GM12878 (cell line): ENCODE measurements around the gene KCNJ10. TPM values are rescaled to one million over a fixed set of nuclear protein-coding genes. Genes with fewer than 3 reads are reported as not detected.

Experiments
- ATAC-seq: fragments of 200-7000 bp; cut with Tn5 transposase; 3 replicates; pipeline ENCODE4 v1.9.1; 2020; ENCODE audit warnings: mild to moderate bottlenecking, moderate library complexity
- BruUV-seq: library from RNA; stranded (reverse); fragments of 400-500 nt; replicated peaks from 2 replicates; lab custom pipeline; 2021; lab: Mats Ljungman, UMichigan
- CTCF ChIA-PET: fragments of 300-600 bp; sonication (Branson Sonifier 250); formaldehyde crosslinking; extraction: SDS; loops from one replicate; lab custom pipeline; 2021; ENCODE audit warnings: inconsistent platforms; lab: Yijun Ruan, JAX
- POLR2A ChIA-PET: fragments of 350-600 bp; formaldehyde crosslinking; extraction: SDS; loops from one replicate; lab custom pipeline; 2021; ENCODE audit warnings: inconsistent platforms; lab: Charles Lee
- RAD21 ChIA-PET: fragments of 300-600 bp; sonication (Branson Sonifier 250); formaldehyde crosslinking; loops from one replicate; lab custom pipeline; 2023; ENCODE audit warnings: antibody characterized with exemption; ENCODE audit not compliant: unreplicated experiment; lab: Charles Lee
- SMC1A ChIA-PET: fragments of 300-600 bp; sonication (Branson Sonifier 250); formaldehyde crosslinking; loops from one replicate; lab custom pipeline; 2023; ENCODE audit not compliant: unreplicated experiment, uncharacterized antibody; lab: Charles Lee
- DNase-seq: peaks from one replicate; pipeline ENCODE4 v3.0.0-alpha.2; 2011; ENCODE audit warnings: low read depth, low spot score
- FAIRE-seq: peaks from 3 replicates; lab custom pipeline; 2011; peaks lifted over from hg19 to GRCh38; lab: Jason Lieb, UNC
- H2AFZ ChIP-seq: 2 replicates; pipeline ENCODE4 v1.6.0; 2011; ENCODE audit warnings: low read depth, low read length, control low read depth; ENCODE audit not compliant: control insufficient read depth
- H3K27ac ChIP-seq: 2 replicates; pipeline ENCODE4 v1.5.1; 2011; ENCODE audit warnings: control low read depth; ENCODE audit not compliant: control insufficient read depth, insufficient read depth
- H3K27me3 ChIP-seq, 2 experiments: replicated peaks in 1 of 2; 2 replicates each; pipeline versions ENCODE4 v1.6.0 to v1.6.1; 2011; ENCODE audit warnings: low read length in 1 of 2; ENCODE audit not compliant: control insufficient read depth in 2 of 2, insufficient read depth in 2 of 2
- H3K36me3 ChIP-seq, 2 experiments: 2 replicates each; pipeline ENCODE4 v1.5.1; 2011; ENCODE audit warnings: low read length in 1 of 2; ENCODE audit not compliant: control insufficient read depth in 2 of 2, insufficient read depth in 2 of 2
- H3K4me1 ChIP-seq: 2 replicates; pipeline ENCODE4 v1.6.1; 2011; ENCODE audit warnings: mild to moderate bottlenecking, low read length, moderate library complexity, mixed read lengths; ENCODE audit not compliant: control insufficient read depth, insufficient read depth
- H3K4me2 ChIP-seq: 2 replicates; pipeline ENCODE4 v1.6.0; 2011; ENCODE audit warnings: control low read depth; ENCODE audit not compliant: control insufficient read depth, insufficient read depth
- H3K4me3 ChIP-seq: fragments of 200-600 bp; sonication (generic); 2 replicates; pipeline ENCODE4 v1.5.1; 2016
- H3K79me2 ChIP-seq: 2 replicates; pipeline ENCODE4 v1.6.0; 2011; ENCODE audit warnings: low read length; ENCODE audit not compliant: control insufficient read depth, insufficient read depth
- H3K9ac ChIP-seq: 2 replicates; pipeline ENCODE4 v1.8.0; 2011; ENCODE audit warnings: low read length, control low read depth, mixed read lengths; ENCODE audit not compliant: control insufficient read depth, insufficient read depth
- H3K9me3 ChIP-seq: replicated peaks from 3 replicates; pipeline ENCODE4 v1.5.1; 2011; ENCODE audit warnings: mild to moderate bottlenecking, low read length; ENCODE audit not compliant: control insufficient read depth, insufficient read depth
- H4K20me1 ChIP-seq: 2 replicates; pipeline ENCODE4 v1.6.0; 2011; ENCODE audit not compliant: control insufficient read depth, insufficient read depth
- BACH1 ChIP-seq: fragments of 450-650 bp; IDR thresholded peaks from 2 replicates; pipeline ENCODE4 v1.6.1; 2017; ENCODE audit warnings: mild to moderate bottlenecking, borderline replicate concordance
- BCL3 ChIP-seq: IDR thresholded peaks from 2 replicates; pipeline ENCODE4 v1.6.1; 2011; ENCODE audit warnings: borderline replicate concordance, low read depth, mild to moderate bottlenecking, moderate library complexity, low read length; ENCODE audit not compliant: insufficient read depth, poor library complexity, severe bottlenecking
- CBX3 ChIP-seq: fragments of 200-600 bp; sonication (generic); IDR thresholded peaks from 2 replicates; pipeline ENCODE4 v1.6.1; 2016; ENCODE audit warnings: low read depth, borderline replicate concordance
- CREB1 ChIP-seq: IDR thresholded peaks from 2 replicates; pipeline ENCODE4 v1.6.1; 2012; ENCODE audit warnings: low read depth, mild to moderate bottlenecking, inconsistent platforms
- CREM ChIP-seq: IDR thresholded peaks from 2 replicates; pipeline ENCODE4 v1.6.1; 2014; ENCODE audit warnings: antibody characterized with exemption, low read depth
- ESRRA ChIP-seq: IDR thresholded peaks from 2 replicates; pipeline ENCODE4 v1.6.1; 2012; ENCODE audit warnings: mild to moderate bottlenecking, low read length, improper control_type of control experiment
- ETV6 ChIP-seq, 2 experiments: fragments of 450-650 bp in 1 of 2; IDR thresholded peaks in 1 of 2; conservative IDR thresholded peaks in 1 of 2; 2 replicates each; pipeline ENCODE4 v1.6.1; 2014; ENCODE audit warnings: antibody characterized with exemption in 1 of 2, borderline replicate concordance in 1 of 2, low read depth in 1 of 2, mild to moderate bottlenecking in 1 of 2, moderate library complexity in 1 of 2
- FOXK2 ChIP-seq: fragments of 450-650 bp; IDR thresholded peaks from 2 replicates; pipeline ENCODE4 v1.6.1; 2017; ENCODE audit warnings: mild to moderate bottlenecking, moderate library complexity
- KAT2A ChIP-seq: conservative IDR thresholded peaks from 2 replicates; pipeline ENCODE4 v1.6.1; 2011; ENCODE audit warnings: low read depth, low read length; ENCODE audit not compliant: control insufficient read depth
- LARP7 ChIP-seq: fragments of 450-650 bp; IDR thresholded peaks from 2 replicates; pipeline ENCODE4 v1.6.1; 2017; ENCODE audit warnings: mild to moderate bottlenecking
- MTA2 ChIP-seq: fragments of 450-650 bp; IDR thresholded peaks from 2 replicates; pipeline ENCODE4 v1.6.1; 2016; ENCODE audit warnings: low read depth, mild to moderate bottlenecking, moderate library complexity
- MTA3 ChIP-seq: IDR thresholded peaks from 2 replicates; pipeline ENCODE4 v1.6.1; 2012; ENCODE audit warnings: low read length, inconsistent platforms, borderline replicate concordance
- MXI1 ChIP-seq: fragments of 150-350 bp; IDR thresholded peaks from 2 replicates; pipeline ENCODE4 v1.6.1; 2011; ENCODE audit warnings: low read depth, mild to moderate bottlenecking, inconsistent platforms, low read length, improper control_type of control experiment
- NRF1 ChIP-seq: conservative IDR thresholded peaks from 2 replicates; pipeline ENCODE4 v1.6.1; 2011; ENCODE audit warnings: mild to moderate bottlenecking, low read depth, low read length, improper control_type of control experiment
- PAX5 ChIP-seq: IDR thresholded peaks from 2 replicates; pipeline ENCODE4 v1.6.1; 2011; ENCODE audit warnings: low read depth, low read length, borderline replicate concordance
- PAX8 ChIP-seq: fragments of 450-650 bp; IDR thresholded peaks from 2 replicates; pipeline ENCODE4 v1.6.1; 2017; ENCODE audit warnings: mild to moderate bottlenecking, moderate library complexity
- RBBP5 ChIP-seq: fragments of 200-600 bp; sonication (generic); conservative IDR thresholded peaks from 2 replicates; pipeline ENCODE4 v1.6.1; 2016
- TARDBP ChIP-seq: IDR thresholded peaks from 2 replicates; pipeline ENCODE4 v1.6.1; 2016; ENCODE audit warnings: borderline replicate concordance
- WRNIP1 ChIP-seq: IDR thresholded peaks from 2 replicates; pipeline ENCODE4 v1.6.1; 2011; ENCODE audit warnings: low read depth, low read length, improper control_type of control experiment, borderline replicate concordance
- ZNF207 ChIP-seq: fragments of 450-650 bp; IDR thresholded peaks from 2 replicates; pipeline ENCODE4 v1.6.1; 2014; ENCODE audit warnings: antibody characterized with exemption, mild to moderate bottlenecking, borderline replicate concordance
- WGBS: methylation state at CpG from one replicate; pipeline ENCODE4 v1.1.6; 2016; ENCODE audit warnings: low lambda C conversion rate; ENCODE audit not compliant: insufficient replicate concordance, insufficient coverage; ENCODE audit errors: missing lambda C conversion rate; 5-methylcytosine and 5-hydroxymethylcytosine counted together
- in situ Hi-C: fragments of 300-500 bp; cut with MboI; formaldehyde crosslinking; loops from 9 replicates; pipeline ENCODE4 v1.14.3; 2018; ENCODE audit warnings: mixed read lengths
- intact Hi-C: fragments of 100-400 bp; cut with micrococcal nuclease; formaldehyde crosslinking; loops from one replicate; pipeline ENCODE4 v1.14.2; 2022; ENCODE audit not compliant: unreplicated experiment
- polyA plus RNA-seq, 11 experiments: library from polyadenylated mRNA; depleted of rRNA in 4 of 11; unstranded in 6 of 11; stranded (reverse) in 5 of 11; fragments of >200 nt; fragmentation: Nextera tagmentation in 4 of 11; fragmentation: Illumina TruSeq in 1 of 11; extraction: Ambion mirVana in 4 of 11; extraction: Trizol in 1 of 11; gene quantifications; 1 replicate in 1 of 11; 2 replicates in 10 of 11; pipeline versions ENCODE4 v1.2.1 to v1.2.3, GENCODE V29; 2011 to 2016; ENCODE audit warnings: inconsistent platforms in 2 of 11, missing spikeins in 2 of 11, low read depth in 1 of 11
- total RNA-seq, 4 experiments: library from RNA; depleted of rRNA in 3 of 4; stranded (reverse); fragments of >200 nt in 3 of 4; fragmentation: Illumina TruSeq in 1 of 4; extraction: Trizol in 1 of 4; gene quantifications; 2 replicates each; pipeline versions ENCODE4 v1.2.1 to v1.2.3, GENCODE V29; 2013 to 2021

KCNJ10 gene
- total and polyA plus RNA-seq, 10 of the 15 experiments (the other 5 are each of a cell fraction or from before 2014, with no cell fraction given): 0.01 to 0.29 (median 0.09) TPM; not detected in 2

- no peaks in the 10 kb centered on the region for H3K79me2 ChIP-seq
- CTCF ChIA-PET: no interaction called here
- in situ Hi-C loops (no loop called here), intact Hi-C loops (no loop called here)
- no peaks in the 10 kb centered on the region for H3K36me3 ChIP-seq
- H3K9me3 ChIP-seq: no peaks in the 10 kb centered on the region
- BruUV-seq: no TSS peak
- TF ChIP-seq MTA2 (no peak), ETV6 (conservative IDR thresholded peaks at IDR 0.05 in 1 of 2, IDR thresholded peaks at IDR 0.05 in 1 of 2; ENCODE audit: borderline replicate concordance in 1 of 2, low read depth in 1 of 2) (no peak), MXI1 (no peak), ESRRA (no peak), WRNIP1 (no peak), CREM (no peak), LARP7 (no peak), MTA3 (no peak), ZNF207 (no peak), CBX3 (no peak), FOXK2 (no peak), PAX8 (no peak), CREB1 (no peak), NRF1 (no peak), TARDBP (no peak), BACH1 (no peak), KAT2A (no peak), RBBP5 (no peak), PAX5 (no peak), BCL3 (no peak)
- POLR2A ChIA-PET: no interaction called here
- no peak for FAIRE-seq
- no peak for ATAC-seq
- WGBS: 0% methylated on average over 2 of the region's 2 CpGs
- no peak overlapping the region for H3K27ac ChIP-seq
- H3K4me2 ChIP-seq: no peak overlapping the region
- DNase-seq: no peak
- no peaks in the 10 kb centered on the region for H3K4me1 ChIP-seq
- no peak overlapping the region for H3K9ac ChIP-seq
- peaks cover 0 to 2% of the 10 kb centered on the region in 2 experiments; a peak in 3 of 4 replicates for H3K27me3 ChIP-seq
- H4K20me1 ChIP-seq: no peaks in the 10 kb centered on the region
- RAD21 ChIA-PET: no interaction called here
- SMC1A ChIA-PET: no interaction called here
- no peak overlapping the region for H2AFZ ChIP-seq
- H3K4me3 ChIP-seq: no peak overlapping the region
Measured at GRCh38 chr1:159978107-159978398, 91.9 kb downstream of the KCNJ10 start.
